ENCODE data around the gene PKD1L1.

DNA sequence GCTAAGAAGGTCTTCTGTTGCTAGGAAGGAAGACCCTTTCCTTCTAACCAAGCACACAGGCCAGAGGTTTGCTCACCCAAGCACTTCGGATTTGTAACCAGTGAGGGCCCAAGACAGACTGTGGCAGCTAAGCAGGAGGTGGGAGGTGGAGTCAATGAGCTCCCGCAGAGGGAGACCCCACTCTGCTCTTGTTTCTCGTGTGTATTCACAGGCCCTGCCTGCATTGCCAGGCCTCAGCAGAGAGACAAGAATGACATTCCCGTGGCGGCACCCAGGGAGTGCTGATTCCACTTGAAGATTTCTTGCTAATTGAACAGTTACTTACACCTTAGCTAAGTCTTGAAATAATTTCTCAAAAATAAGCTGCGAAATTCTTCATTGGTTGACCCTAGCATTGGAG lies 13.4 kb downstream of the PKD1L1 start:
- TF ChIP-seq, protein P1, sequence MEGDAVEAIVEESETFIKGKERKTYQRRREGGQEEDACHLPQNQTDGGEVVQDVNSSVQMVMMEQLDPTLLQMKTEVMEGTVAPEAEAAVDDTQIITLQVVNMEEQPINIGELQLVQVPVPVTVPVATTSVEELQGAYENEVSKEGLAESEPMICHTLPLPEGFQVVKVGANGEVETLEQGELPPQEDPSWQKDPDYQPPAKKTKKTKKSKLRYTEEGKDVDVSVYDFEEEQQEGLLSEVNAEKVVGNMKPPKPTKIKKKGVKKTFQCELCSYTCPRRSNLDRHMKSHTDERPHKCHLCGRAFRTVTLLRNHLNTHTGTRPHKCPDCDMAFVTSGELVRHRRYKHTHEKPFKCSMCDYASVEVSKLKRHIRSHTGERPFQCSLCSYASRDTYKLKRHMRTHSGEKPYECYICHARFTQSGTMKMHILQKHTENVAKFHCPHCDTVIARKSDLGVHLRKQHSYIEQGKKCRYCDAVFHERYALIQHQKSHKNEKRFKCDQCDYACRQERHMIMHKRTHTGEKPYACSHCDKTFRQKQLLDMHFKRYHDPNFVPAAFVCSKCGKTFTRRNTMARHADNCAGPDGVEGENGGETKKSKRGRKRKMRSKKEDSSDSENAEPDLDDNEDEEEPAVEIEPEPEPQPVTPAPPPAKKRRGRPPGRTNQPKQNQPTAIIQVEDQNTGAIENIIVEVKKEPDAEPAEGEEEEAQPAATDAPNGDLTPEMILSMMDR (IDR thresholded peaks at IDR 0.05): no peak
- TF ChIP-seq POLR2A (IDR thresholded peaks at IDR 0.05): no peak

All from right lobe of liver (tissue), 4 donors.